H1 (cell line): Measurements from ENCODE around the gene CDCP1. TPM values are rescaled to one million over a fixed set of nuclear protein-coding genes. Genes with fewer than 3 reads are reported as not detected.

Source experiments
- CBX5 ChIP-seq: fragments of 300-800, 300-1000 bp; sonication (generic); IDR thresholded peaks from 2 replicates; pipeline ENCODE4 v1.7.1; 2016; ENCODE audit warnings: antibody characterized with exemption, low read length, low read depth
- FOSL1 ChIP-seq: IDR thresholded peaks from 2 replicates; pipeline ENCODE4 v1.6.1; 2011; ENCODE audit warnings: mild to moderate bottlenecking, low read depth, low read length, moderate library complexity; ENCODE audit not compliant: insufficient read depth
- PHF8 ChIP-seq: fragments of 200-600 bp; sonication (generic); conservative IDR thresholded peaks from 2 replicates; pipeline ENCODE4 v1.7.1; 2012; ENCODE audit warnings: low read depth, mild to moderate bottlenecking, inconsistent platforms, low read length, moderate library complexity
- SAP30 ChIP-seq: fragments of 300-600 bp; sonication (generic); IDR thresholded peaks from 2 replicates; pipeline ENCODE4 v1.7.1; 2012; ENCODE audit warnings: low read length, moderate library complexity, mild to moderate bottlenecking, inconsistent platforms; ENCODE audit not compliant: insufficient read depth, insufficient replicate concordance
- SIRT6 ChIP-seq: IDR thresholded peaks from one replicate; pipeline ENCODE4 v1.7.1; 2012; ENCODE audit warnings: low read length, inconsistent platforms
- TCF12 ChIP-seq: IDR thresholded peaks from 2 replicates; pipeline ENCODE4 v1.6.1; 2011; ENCODE audit warnings: low read depth, mild to moderate bottlenecking, low read length
- polyA plus RNA-seq, 7 experiments: library from polyadenylated mRNA; depleted of rRNA in 3 of 7; stranded (reverse) in 5 of 7; unstranded in 2 of 7; fragments of >200 nt in 5 of 7; fragments of 200-250 nt in 2 of 7; gene quantifications; 1 replicate in 5 of 7; 2 replicates in 1 of 7; 4 replicates in 1 of 7; pipeline versions ENCODE4 v1.2.1 to v1.2.3, GENCODE V29; 2011 to 2013; ENCODE audit warnings: missing spikeins in 2 of 7, mixed read lengths in 2 of 7
- total RNA-seq: library from RNA; stranded (reverse); fragmentation: NEBNext Ultra II Directional; extraction: Animal tissue kit (Norgen Biotek cat#: 25700); gene quantifications from 2 replicates; pipeline ENCODE4 v1.2.1, GENCODE V29; 2021
- TF ChIP-seq, protein P1 (sequence below), 3 experiments: IDR thresholded peaks; 1 replicate in 2 of 3; 2 replicates in 1 of 3; pipeline versions ENCODE4 v1.5.1 to v1.6.1; 2011; ENCODE audit warnings: low read length in 3 of 3, mild to moderate bottlenecking in 3 of 3, inconsistent platforms in 2 of 3, low read depth in 1 of 3, moderate library complexity in 1 of 3; ENCODE audit not compliant: insufficient read depth in 1 of 3; ENCODE audit errors: control extremely low read depth in 1 of 3

Gene CDCP1
- total and polyA plus RNA-seq, 2 of the 8 experiments (the other 6 are each of a cell fraction or from before 2014, with no cell fraction given) = 10.0 to 23.3 TPM

DNA sequence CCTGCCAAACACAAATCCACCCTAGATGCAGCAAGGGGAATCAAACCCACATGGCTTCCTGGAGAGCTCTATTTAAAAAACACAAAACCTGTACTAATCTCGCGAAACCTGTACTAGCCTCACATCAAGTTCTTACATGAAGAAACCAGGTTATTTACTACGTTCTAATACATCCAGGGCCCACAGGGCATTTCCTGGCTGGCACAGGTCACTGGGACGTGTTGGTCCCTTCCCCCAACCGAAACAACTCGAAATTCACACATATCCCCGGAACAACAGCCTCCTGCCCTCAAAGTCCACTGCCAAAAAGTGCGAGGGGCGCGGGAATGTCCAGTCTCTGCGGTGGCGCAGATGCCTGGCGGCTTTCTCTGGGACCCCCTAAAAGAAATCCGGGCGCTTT is 955 bp downstream of the CDCP1 start (continued):
- TF ChIP-seq, protein P1, sequence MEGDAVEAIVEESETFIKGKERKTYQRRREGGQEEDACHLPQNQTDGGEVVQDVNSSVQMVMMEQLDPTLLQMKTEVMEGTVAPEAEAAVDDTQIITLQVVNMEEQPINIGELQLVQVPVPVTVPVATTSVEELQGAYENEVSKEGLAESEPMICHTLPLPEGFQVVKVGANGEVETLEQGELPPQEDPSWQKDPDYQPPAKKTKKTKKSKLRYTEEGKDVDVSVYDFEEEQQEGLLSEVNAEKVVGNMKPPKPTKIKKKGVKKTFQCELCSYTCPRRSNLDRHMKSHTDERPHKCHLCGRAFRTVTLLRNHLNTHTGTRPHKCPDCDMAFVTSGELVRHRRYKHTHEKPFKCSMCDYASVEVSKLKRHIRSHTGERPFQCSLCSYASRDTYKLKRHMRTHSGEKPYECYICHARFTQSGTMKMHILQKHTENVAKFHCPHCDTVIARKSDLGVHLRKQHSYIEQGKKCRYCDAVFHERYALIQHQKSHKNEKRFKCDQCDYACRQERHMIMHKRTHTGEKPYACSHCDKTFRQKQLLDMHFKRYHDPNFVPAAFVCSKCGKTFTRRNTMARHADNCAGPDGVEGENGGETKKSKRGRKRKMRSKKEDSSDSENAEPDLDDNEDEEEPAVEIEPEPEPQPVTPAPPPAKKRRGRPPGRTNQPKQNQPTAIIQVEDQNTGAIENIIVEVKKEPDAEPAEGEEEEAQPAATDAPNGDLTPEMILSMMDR (IDR thresholded peaks at IDR 0.05; ENCODE audit: control extremely low read depth in 1 of 3, insufficient read depth in 1 of 3, low read depth in 1 of 3, low read length in 3 of 3) = no peak
- TF ChIP-seq TCF12 (no peak), CBX5 (no peak), SIRT6 (no peak), PHF8 (no peak), FOSL1 (no peak), SAP30 (no peak)
- TF ChIP-seq, all 59 proteins: peak for 0
